GM18526 (cell line): ENCODE measurements around the gene ALG6.

Experiments used
- POLR2A ChIP-seq: IDR thresholded peaks from 3 replicates; pipeline ENCODE4 v1.6.1; 2011; ENCODE audit not compliant: insufficient read length; ENCODE audit errors: extremely low read depth

ALG6 gene

DNA sequence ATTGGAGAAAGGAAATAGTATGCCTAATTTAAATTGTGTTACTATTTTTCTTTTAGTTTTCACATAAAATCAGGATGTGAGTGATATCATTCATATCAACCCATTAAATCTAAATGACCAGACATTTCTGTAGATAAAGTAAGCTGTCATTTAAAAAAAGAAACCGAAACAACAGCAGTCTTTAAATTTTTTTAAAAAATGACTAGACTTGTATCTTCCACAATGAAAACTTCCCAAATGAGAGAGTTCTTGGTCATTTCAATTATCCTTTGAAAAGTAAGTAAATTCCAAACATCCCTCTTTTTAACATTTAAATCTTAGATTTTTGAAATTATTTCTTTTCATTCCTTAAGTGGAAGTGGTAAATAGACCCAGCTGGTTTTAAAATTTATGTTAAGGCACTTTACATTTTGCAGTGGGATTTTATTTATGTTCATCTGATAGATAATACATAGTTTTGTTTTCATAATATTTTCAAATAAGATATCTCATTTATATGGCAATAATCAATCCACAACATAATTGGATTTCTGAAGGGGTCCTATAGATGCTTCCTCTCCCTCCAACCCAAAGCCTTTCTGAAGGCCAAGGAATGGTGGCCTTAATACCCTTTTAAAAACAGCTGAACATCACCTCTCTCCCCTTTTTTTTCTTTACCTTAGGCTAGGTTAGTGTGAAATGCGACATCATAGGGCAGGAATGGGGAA is 42.0 kb upstream of the ALG6 start:
- no peak for TF ChIP-seq POLR2A

- TF ChIP-seq POLR2A: no peak
Observed at GRCh38 chr1:63326106-63326472, 41.3 kb upstream of the ALG6 start.

- TF ChIP-seq POLR2A: no peak
Observed at GRCh38 chr1:63326473-63327380, 40.7 kb upstream of the ALG6 start.

DNA sequence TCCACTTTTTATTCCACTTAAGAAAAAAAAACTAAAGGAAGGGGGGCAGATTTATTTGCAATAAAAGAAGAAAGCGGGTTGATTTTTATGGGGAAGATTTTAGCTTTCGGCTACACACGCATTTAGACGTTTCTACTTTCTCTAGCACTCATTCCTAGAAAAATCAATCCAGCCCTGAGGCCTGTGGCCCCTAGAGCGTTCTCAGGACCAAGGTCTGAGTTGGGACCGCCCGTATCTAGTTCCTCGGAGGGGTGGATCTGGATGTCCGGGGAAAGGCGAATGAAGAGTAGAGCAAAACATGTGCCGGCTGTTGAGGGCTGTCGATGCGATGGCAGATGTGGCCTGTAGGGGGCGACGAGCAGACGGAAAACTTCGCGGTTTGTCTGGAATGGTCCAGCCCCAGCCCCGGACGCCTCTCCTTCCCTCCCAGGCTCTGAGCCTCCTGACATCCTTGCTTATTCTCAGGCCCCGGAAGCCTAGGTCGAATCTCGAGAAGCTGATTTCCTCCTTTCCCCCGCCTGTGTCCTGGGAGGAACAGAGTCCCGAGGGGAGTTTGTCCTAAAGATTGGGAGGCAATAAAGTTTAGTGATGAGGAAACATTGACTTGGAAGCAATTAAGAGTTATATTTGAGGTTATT is 39.9 kb upstream of the ALG6 start:
- no peak for TF ChIP-seq POLR2A

GRCh38 chr1:63328122-63328521 is 39.3 kb upstream of the ALG6 start:
- no peak for TF ChIP-seq POLR2A

DNA sequence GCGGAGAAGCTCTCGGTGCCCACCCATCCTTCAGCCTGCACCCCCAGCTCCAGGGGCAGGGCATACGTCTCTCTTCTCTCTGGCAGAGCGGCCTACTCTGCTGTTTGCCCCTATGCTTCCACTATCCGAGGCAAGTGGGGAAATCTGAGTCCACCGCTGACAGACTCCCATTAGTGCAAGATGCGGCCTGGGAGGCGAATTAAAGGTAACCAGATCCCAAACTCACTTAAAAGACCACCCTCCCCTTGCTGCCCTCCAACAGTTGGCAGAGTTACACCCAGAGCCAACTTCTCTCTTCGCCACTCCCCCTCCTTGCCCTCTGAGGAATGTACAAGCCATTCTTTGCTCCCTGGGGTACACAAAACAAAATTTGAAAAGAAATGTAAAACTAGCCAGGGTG is 38.6 kb upstream of the ALG6 start:
- TF ChIP-seq POLR2A: no peak

GRCh38 chr1:63329621-63330330 is 37.7 kb upstream of the ALG6 start:
- TF ChIP-seq POLR2A: no peak

DNA sequence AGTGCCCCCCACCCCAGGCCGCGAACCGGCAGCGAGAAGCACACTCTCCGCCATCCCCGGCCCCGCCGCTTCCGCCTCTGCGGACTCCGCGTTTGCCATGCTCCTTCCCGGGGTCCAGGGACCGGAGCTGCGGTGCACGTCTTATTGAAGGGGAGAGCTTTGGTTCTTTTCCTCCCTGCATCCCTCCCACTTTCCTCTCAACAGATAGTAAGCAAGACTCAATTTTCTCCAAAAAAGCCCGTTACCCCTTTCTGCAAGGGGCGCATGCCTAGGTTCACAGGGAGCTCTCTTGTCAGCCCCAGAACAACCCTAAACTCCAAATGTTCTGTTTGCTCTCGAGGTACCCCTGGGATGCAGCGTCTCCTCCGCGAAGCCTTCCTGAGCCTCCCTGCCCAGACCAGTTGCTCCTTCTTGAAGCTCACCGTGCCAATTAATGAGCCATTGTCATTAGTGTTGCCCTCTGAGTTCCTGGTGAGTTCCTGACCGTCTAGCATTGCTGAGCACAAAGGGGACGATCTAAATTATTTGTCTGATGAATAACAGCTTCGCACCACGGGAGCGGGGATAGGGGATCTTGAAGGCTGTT is 37.0 kb upstream of the ALG6 start:
- no peak for TF ChIP-seq POLR2A

DNA sequence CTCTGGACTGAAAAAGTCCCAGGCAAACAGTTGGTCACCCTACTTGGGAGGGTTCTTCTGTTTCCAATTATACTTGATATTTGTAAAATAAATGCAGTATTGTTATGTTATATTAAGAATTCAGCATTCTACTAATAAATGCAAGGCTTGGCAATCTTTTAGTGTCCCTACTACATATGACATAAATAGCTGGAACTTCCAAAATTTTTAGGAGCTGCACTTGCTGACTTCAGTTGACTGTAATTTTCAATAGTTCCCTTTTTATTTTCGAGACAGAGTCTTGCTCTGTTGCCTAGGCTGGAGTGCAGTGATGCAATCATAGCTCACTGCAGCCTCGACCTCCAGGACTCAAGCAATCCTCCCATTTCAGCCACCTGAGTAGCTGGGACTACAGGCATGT is 25.0 kb upstream of the ALG6 start:
- no peak for TF ChIP-seq POLR2A

DNA sequence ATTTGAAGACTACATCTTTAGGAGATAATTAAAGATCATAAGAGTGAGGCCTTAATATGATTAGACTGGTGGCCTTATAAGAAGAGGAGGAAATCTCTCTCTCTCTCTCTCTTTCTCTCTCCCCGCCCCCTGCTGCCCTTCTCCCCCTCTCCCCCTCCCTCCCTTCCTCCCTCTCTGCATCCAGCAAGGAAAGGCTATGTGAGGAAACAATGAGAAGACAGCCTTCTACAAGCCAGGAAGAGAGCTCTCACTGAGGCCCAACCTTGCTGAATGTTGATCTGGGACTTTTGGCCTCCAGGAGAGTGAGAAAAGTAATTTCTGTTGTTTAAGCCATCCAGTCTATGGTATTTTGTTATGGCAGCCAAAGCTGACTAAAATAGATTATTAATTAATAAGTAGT is 23.5 kb upstream of the ALG6 start:
- TF ChIP-seq POLR2A: no peak

- no peak for TF ChIP-seq POLR2A
Observed at GRCh38 chr1:63350320-63350719, 17.1 kb upstream of the ALG6 start.

DNA sequence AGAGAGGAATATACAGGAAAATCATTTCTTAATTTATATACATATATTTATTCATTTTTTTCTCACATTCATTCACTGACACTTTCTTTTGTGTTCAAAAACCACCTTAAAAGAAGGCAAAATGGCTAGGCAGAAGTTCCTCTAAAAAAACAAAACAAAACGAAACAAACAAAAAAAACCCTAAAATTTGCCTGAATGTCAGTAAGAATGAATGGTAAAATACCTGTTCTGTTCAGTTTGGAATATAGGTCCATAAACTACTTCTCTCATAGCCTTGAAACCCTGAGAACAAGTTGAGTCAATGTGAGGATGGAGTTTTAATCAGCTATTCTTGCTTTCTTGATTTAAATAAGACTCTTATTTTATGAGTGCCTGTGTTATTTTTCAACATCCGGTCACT is 14.7 kb upstream of the ALG6 start:
- TF ChIP-seq POLR2A: no peak

DNA sequence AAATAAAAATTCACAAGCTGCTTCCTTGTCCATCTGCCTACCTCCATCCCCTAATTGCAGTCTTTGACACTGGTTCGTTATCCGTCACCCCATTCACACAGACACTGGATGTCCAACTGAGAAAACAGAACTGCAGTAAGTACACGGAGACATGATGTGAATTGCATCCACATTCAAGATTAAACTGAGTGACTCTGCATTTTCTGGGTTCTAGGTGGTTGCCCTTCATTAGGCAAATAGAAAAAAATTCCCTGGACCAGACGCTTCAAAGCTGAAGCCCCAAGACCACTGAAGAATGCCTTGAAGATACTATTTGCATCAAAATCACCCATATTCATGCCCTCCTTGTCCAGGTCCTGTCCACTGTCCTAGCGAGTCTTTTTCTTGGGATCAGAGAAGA is 7.9 kb upstream of the ALG6 start:
- TF ChIP-seq POLR2A: no peak

GRCh38 chr1:63362073-63362472 is 5.4 kb upstream of the ALG6 start:
- TF ChIP-seq POLR2A: no peak

DNA sequence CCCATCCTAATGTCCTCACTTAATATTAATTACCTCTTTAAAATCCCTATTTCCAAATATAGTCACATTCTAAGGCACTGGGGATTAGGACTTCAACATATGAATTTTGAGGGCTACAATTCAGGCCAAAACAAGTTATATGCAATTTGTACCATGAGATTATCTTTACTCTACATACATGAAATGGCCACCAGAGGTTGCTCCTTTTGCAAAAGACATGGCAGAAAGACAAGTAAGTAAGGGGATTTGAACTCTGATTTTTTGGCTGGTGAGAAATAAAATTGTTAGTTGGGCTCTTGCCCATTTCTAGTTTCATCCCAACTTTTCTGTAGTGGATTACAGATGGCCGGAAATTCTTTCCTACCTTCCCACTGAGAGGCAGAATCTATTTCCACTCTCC is 4.8 kb upstream of the ALG6 start:
- no peak for TF ChIP-seq POLR2A
